Skeletal muscle satellite cell (primary cell): ENCODE measurements around the gene CASP3.

Source experiments
- H3K27me3 ChIP-seq: 2 replicates; pipeline ENCODE4 v1.7.0; 2013; ENCODE audit warnings: low read length; ENCODE audit not compliant: control insufficient read depth, insufficient read depth
- H3K36me3 ChIP-seq: 2 replicates; pipeline ENCODE4 v1.7.0; 2013; ENCODE audit warnings: mild to moderate bottlenecking, control low read depth, low read length; ENCODE audit not compliant: insufficient read depth
- H3K4me1 ChIP-seq: 2 replicates; pipeline ENCODE4 v1.7.0; 2013; ENCODE audit warnings: low read length; ENCODE audit not compliant: control insufficient read depth, insufficient read depth
- H3K4me2 ChIP-seq: 2 replicates; pipeline ENCODE4 v1.7.0; 2013; ENCODE audit warnings: mild to moderate bottlenecking, low read length
- H3K4me3 ChIP-seq: 2 replicates; pipeline ENCODE4 v1.7.0; 2013; ENCODE audit warnings: low read length
- H3K9ac ChIP-seq: 2 replicates; pipeline ENCODE4 v1.7.0; 2013; ENCODE audit warnings: mild to moderate bottlenecking, low read depth, low read length, moderate library complexity
- H3K9me3 ChIP-seq: replicated peaks from 2 replicates; pipeline ENCODE4 v1.7.0; 2013; ENCODE audit warnings: mild to moderate bottlenecking, control low read depth, low read length

Gene CASP3

DNA sequence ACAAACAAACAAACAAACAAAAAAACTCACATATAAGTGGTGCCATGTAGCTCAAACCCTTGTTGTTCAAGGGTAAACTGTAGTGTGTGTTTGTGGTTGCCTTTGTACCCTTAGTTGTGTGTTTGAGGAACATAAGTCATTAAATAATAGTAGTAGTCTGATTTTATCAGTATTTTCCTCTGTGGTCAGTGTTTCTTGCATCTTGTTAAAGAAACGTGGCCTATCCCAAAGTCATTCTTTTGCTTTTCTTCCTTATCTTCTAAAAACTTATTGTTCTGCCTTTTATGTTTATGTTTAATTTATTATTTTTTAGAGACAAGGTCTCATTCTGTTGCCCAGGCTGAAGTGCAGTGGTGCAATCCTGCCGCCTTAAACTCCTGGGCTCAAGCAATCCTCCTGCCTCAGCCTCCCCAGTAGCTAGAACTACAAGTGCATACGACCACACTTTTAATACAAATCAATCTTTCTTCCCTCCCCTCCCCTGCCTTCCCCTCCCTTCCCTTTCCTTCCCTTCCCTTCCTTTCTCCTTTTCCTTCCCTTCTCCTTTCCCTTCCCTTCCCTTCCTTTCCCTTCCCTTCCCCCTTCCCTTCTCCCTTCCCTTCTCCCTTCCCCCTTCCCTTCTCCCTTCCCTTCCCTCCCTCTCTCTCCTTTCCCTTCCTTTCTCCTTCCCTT is 26.7 kb upstream of the CASP3 start:
- no peaks in the 10 kb centered on the region for H3K27me3 ChIP-seq
- H3K9ac ChIP-seq = no peak overlapping the region

DNA sequence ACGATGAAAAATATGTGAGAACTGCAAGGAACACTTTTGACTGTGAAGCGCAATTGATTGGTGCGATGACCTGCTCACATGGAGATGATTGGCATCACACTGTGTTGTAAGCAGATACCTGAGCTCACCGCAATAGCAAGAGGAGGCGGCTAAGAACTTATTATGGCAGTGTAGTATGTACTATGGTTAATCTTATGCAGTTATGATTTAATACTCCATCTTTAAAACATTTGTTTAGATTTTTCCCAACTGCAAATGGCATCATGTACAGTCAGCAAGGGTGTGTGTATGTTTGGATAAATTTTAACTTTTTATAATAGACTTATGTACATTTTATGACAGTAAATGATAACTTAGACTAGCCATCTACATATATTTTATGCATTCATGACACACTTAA is 25.8 kb upstream of the CASP3 start:
- no peak overlapping the region for H3K4me3 ChIP-seq
- H3K9me3 ChIP-seq = no peaks in the 10 kb centered on the region
- H3K27me3 ChIP-seq = no peaks in the 10 kb centered on the region
- H3K36me3 ChIP-seq = peaks cover 9% of the 10 kb centered on the region
- no peak overlapping the region for H3K9ac ChIP-seq
- no peak overlapping the region for H3K4me2 ChIP-seq
- no peaks in the 10 kb centered on the region for H3K4me1 ChIP-seq

More for the DNA sequence above, 26.7 kb upstream of the CASP3 start:
- Histone ChIP-seq H3K4me2 (no peak overlapping the region), H3K9me3 (no peaks in the 10 kb centered on the region), H3K4me1 (no peaks in the 10 kb centered on the region), H3K36me3 (peaks cover 9% of the 10 kb centered on the region), H3K4me3 (no peak overlapping the region)

DNA sequence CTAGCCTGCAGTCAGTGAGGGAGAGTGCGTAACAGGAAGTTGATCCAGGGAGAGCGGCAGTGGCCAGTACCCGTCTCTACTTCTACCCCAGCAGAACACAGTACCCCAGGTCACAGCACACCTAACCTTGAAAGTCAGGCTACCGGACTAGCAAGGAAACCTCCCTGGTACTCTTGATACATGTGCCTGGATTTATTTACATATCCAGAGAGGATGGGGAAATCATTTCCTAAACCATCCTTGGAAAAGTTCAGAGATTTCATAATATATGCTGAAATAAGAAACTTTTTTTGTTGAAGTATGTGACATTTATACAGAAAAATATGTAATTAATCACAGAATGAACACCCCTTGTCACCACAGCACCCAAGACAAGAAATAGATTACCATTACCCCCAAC is 24.8 kb upstream of the CASP3 start:
- H3K4me1 ChIP-seq = peaks cover 3% of the 10 kb centered on the region
- H3K4me2 ChIP-seq = no peak overlapping the region
- no peaks in the 10 kb centered on the region for H3K9me3 ChIP-seq
- H3K4me3 ChIP-seq = no peak overlapping the region
- H3K9ac ChIP-seq = no peak overlapping the region
- H3K27me3 ChIP-seq = no peaks in the 10 kb centered on the region
- peaks cover 9% of the 10 kb centered on the region for H3K36me3 ChIP-seq

DNA sequence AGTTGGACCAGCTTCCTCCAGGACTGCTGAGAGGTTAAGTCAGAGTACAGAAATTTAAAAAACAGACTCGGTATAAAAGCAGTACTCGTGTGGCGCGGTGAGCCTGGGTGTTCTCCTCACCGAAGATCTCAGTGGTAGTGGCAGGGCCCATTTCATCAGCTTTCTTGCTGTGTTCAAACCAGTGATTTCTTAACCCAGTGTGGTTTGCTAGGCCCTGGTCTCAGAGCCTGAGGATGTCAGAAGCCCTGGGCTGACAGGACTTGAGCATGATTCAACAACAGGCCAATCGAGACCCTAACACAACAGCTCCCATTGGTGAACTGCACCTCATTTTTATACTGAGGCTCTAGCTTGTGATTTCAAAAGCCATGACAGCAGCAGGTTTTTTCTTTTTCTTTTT is 23.5 kb upstream of the CASP3 start:
- Histone ChIP-seq H3K9me3 (no peaks in the 10 kb centered on the region), H3K4me3 (no peak overlapping the region), H3K27me3 (no peaks in the 10 kb centered on the region), H3K4me1 (peaks cover 10% of the 10 kb centered on the region), H3K36me3 (peaks cover 12% of the 10 kb centered on the region), H3K9ac (no peak overlapping the region), H3K4me2 (no peak overlapping the region)

DNA sequence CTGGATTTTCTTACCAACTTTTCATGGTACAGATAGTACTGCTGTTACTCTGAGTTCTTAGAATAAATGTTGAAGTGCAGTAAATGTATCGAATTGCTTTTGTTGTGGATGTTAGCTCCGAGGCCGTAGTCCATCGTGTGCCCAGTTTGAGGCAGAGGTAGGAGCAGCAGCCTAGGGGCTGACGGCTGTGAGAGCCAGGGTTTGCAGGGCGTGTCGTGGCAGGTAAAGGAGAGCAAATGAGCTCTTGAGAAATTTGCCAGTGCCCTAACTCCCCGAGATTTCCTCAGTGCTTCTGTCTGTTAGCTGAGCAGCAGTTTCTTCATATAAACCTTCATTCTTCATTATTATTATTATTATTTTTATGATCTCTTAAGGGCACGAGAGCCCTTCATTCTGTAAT is 21.9 kb upstream of the CASP3 start:
- Histone ChIP-seq H3K4me2 (no peak overlapping the region), H3K36me3 (peaks cover 12% of the 10 kb centered on the region), H3K9me3 (no peaks in the 10 kb centered on the region), H3K4me1 (peaks cover 10% of the 10 kb centered on the region), H3K9ac (no peak overlapping the region), H3K4me3 (no peak overlapping the region), H3K27me3 (no peaks in the 10 kb centered on the region)

DNA sequence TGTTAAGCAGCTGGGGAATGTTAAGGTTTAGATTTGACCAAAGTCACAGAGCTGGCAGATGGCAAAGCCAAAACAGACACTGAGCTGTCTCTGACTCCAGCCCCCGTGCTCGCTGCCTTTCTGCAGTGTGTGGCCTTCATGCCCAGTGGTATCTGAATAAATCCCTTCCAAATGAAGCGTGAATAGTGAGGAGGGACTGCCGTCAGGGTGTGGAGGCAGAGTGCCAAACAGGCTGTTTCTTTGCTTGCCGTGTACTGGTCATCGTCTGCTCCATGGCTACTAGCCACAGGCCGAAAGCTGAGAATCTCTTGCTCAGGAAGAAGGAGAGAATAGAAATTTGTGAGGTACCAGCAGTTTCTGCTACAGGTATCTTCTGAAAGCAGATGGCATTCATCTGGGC is 20.0 kb upstream of the CASP3 start:
- H3K9me3 ChIP-seq = no peaks in the 10 kb centered on the region
- peak overlapping the region; percentile 42 for H3K4me2 ChIP-seq
- H3K9ac ChIP-seq = no peak overlapping the region
- H3K36me3 ChIP-seq = peaks cover 12% of the 10 kb centered on the region
- no peak overlapping the region for H3K4me3 ChIP-seq
- H3K4me1 ChIP-seq = peaks cover 10% of the 10 kb centered on the region
- H3K27me3 ChIP-seq = no peaks in the 10 kb centered on the region

DNA sequence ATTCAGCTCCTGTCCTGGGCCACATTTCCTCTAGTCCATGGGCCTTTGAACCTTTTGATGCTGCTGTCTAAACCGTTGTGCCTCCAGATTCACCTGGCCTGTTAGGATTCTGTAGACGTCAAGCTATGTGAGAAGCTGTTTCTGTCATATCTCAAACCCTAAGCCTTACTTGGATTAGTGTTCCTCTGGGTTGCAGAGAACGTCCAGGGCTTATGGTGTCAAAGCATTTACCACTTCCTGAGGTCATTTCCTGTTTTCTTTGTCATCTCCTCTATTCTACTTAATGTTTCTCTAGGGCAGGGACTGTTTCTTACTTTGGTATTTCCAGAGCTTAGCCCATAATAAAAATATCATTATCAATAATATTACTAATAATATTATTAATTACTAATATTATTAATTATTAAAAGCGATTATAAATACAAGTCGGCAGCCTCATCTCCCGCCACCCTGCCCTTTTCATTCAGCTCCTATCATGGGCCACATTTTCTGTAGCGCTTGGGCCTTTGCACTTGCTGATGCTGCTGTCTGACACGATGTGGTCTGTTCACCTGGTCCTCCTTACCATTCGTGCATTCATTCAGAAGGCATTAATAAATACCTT is 19.4 kb upstream of the CASP3 start:
- no peaks in the 10 kb centered on the region for H3K9me3 ChIP-seq
- H3K4me2 ChIP-seq = peak overlapping the region; percentile 42
- no peak overlapping the region for H3K9ac ChIP-seq
- peaks cover 9% of the 10 kb centered on the region for H3K36me3 ChIP-seq
- H3K27me3 ChIP-seq = no peaks in the 10 kb centered on the region
- H3K4me1 ChIP-seq = peaks cover 10% of the 10 kb centered on the region
- H3K4me3 ChIP-seq = no peak overlapping the region

DNA sequence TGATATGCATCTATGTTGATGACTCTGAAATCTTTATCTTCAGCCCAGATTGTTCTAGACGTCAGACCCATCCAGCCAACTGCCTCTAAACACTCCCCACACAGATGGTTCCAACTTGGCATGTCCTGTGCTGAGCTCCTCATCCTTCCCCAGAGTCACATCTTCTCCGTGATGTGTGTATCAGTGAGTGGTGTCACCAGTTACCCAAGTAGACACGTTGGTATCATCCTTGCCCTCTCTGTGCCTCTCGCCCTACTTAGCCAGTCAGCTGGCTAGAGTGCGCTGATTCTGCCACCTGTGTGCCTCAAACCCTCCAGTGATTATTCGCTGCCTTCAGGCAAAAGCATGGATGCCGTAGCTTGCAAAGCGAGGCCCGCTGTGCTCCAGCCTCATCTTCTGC is 18.8 kb upstream of the CASP3 start:
- H3K4me1 ChIP-seq = peaks cover 10% of the 10 kb centered on the region
- no peak overlapping the region for H3K4me2 ChIP-seq
- H3K9ac ChIP-seq = no peak overlapping the region
- no peaks in the 10 kb centered on the region for H3K9me3 ChIP-seq
- H3K4me3 ChIP-seq = no peak overlapping the region
- H3K36me3 ChIP-seq = peaks cover 8% of the 10 kb centered on the region
- no peaks in the 10 kb centered on the region for H3K27me3 ChIP-seq

DNA sequence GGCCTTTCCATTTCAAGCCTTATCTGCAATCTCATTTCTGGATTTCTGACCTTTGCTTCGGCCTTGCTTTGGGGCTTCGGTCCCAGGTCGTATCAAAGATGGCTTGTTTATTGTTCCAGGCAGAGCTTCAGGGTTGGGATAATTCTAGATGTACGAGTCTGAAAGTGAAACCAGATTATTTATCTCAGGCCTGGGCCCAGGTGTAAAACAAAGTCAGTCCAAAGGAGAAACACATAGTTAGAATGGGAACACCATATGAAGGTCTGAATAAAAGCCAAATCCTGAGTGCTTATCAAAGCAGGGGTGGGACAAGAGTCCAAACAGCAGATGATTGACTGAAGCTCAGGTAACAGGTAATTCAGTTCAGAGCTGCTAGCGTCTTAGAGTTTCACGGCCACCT is 17.4 kb upstream of the CASP3 start:
- Histone ChIP-seq H3K9me3 (no peaks in the 10 kb centered on the region), H3K9ac (no peak overlapping the region), H3K4me2 (no peak overlapping the region), H3K4me1 (peaks cover 10% of the 10 kb centered on the region), H3K36me3 (peaks cover 5% of the 10 kb centered on the region), H3K27me3 (no peaks in the 10 kb centered on the region), H3K4me3 (no peak overlapping the region)

DNA sequence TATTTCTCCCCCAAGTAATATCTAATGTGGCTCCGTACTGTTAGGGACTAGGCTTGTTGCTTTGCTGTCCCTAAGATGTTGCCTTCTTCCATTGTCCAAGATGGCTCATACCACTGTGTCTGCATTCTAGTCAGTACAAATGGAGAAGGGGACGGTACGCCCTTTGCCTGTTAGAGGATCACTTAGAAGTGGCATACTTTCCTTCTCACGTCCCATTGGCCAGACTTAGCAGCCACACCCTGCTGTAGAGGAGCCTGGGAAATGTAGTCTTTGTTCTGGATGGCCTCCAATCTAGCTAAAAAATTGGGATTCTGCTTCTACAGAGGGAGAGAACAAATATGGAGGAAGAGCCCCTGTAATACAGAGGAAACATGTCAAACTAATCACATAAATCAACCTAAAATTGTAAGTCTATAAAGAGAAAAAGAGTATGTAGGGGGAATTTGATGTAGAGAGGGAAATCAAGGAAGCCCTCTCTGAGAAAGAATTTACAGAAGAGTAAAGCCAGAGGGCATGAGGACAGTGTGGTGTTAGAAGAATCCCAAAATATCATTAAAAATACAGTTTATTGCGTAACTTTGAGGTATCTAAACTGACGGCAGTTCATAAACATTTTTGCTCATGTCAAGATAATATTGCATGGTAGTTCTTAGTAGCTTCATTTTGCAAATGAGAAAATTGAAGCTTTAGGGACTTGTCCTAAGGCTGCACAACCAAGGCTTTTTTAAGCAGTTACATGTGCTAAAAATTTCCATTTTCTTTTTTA is 15.4 kb upstream of the CASP3 start:
- Histone ChIP-seq H3K27me3 (no peaks in the 10 kb centered on the region), H3K4me3 (no peak overlapping the region), H3K9ac (no peak overlapping the region), H3K4me2 (no peak overlapping the region), H3K9me3 (no peaks in the 10 kb centered on the region), H3K4me1 (peaks cover 10% of the 10 kb centered on the region), H3K36me3 (peaks cover 17% of the 10 kb centered on the region)

DNA sequence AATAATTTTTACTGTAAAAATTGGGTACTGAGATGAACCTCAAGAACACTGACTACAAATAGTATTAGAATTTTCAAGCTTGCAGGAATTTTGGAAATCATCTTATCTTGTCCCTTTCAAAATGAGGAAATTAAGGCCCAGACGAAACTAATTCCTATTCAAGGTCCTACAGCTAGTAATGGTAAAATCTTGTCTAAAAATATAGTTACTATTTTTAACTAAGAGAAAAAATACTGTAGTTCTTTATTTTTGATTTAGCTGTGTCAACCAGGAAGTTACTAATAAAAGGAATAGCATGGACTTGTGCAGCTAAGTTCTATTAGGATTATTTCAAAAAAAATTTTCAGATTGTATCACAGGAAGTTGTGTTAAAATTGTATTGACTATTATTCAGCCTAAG is 13.0 kb upstream of the CASP3 start:
- H3K4me1 ChIP-seq = no peaks in the 10 kb centered on the region
- H3K4me3 ChIP-seq = no peak overlapping the region
- peaks cover 19% of the 10 kb centered on the region for H3K36me3 ChIP-seq
- no peaks in the 10 kb centered on the region for H3K27me3 ChIP-seq
- no peak overlapping the region for H3K9ac ChIP-seq
- H3K9me3 ChIP-seq = no peaks in the 10 kb centered on the region
- no peak overlapping the region for H3K4me2 ChIP-seq
